Neuronal stem cell (in vitro differentiated cells): Measurements from ENCODE around the gene ANO6.

Experiments used
- DNase-seq: peaks from one replicate; pipeline ENCODE4 v3.0.0-alpha.2; 2013; ENCODE audit warnings: low spot score
- H2AFZ ChIP-seq: one replicate; pipeline ENCODE4 v1.6.1; 2013; ENCODE audit warnings: mild to moderate bottlenecking, low read length, inconsistent platforms
- H2AK5ac ChIP-seq: 2 replicates; pipeline ENCODE4 v1.6.1; 2013; ENCODE audit warnings: low read depth, mild to moderate bottlenecking, inconsistent platforms, low read length, moderate library complexity, mixed read lengths
- H2BK120ac ChIP-seq: 2 replicates; pipeline ENCODE4 v1.6.1; 2013; ENCODE audit warnings: low read depth, mild to moderate bottlenecking, inconsistent platforms, low read length, moderate library complexity, mixed read lengths
- H2BK12ac ChIP-seq: one replicate; pipeline ENCODE4 v1.6.1; 2013; ENCODE audit warnings: low read length, inconsistent platforms
- H2BK15ac ChIP-seq: 2 replicates; pipeline ENCODE4 v1.6.1; 2013; ENCODE audit warnings: mild to moderate bottlenecking, low read length, inconsistent platforms, mixed read lengths
- H2BK5ac ChIP-seq: one replicate; pipeline ENCODE4 v1.6.1; 2013; ENCODE audit warnings: inconsistent platforms, mild to moderate bottlenecking, low read length, moderate library complexity
- H3K14ac ChIP-seq: one replicate; pipeline ENCODE4 v1.6.1; 2013; ENCODE audit warnings: low read length, inconsistent platforms
- H3K18ac ChIP-seq: 2 replicates; pipeline ENCODE4 v1.6.1; 2013; ENCODE audit warnings: low read length, inconsistent platforms
- H3K23ac ChIP-seq: 2 replicates; pipeline ENCODE4 v1.6.1; 2013; ENCODE audit warnings: low read depth, mild to moderate bottlenecking, mixed read lengths, low read length, inconsistent platforms; ENCODE audit not compliant: poor library complexity
- H3K27ac ChIP-seq: replicated peaks from 3 replicates; pipeline ENCODE4 v1.5.1; 2013; ENCODE audit warnings: low read length, inconsistent platforms
- H3K27me3 ChIP-seq, 3 experiments: 2 replicates each; pipeline ENCODE4 v1.6.1; 2013; ENCODE audit warnings: low read length in 3 of 3, mild to moderate bottlenecking in 2 of 3, inconsistent platforms in 1 of 3, low read depth in 1 of 3, mixed read lengths in 1 of 3, moderate library complexity in 1 of 3; ENCODE audit not compliant: control insufficient read depth in 3 of 3, insufficient read depth in 3 of 3
- H3K36me3 ChIP-seq, 2 donors: replicated peaks in 1 of 2; 2 replicates each; pipeline ENCODE4 v1.6.1; 2013; ENCODE audit warnings: low read length in 2 of 2; ENCODE audit not compliant: control insufficient read depth in 2 of 2, insufficient read depth in 2 of 2
- H3K4ac ChIP-seq: 2 replicates; pipeline ENCODE4 v1.6.1; 2013; ENCODE audit warnings: inconsistent platforms, mild to moderate bottlenecking, low read length, moderate library complexity
- H3K4me1 ChIP-seq, 2 donors: 1 replicate in 1 of 2; 2 replicates in 1 of 2; pipeline ENCODE4 v1.6.1; 2013; ENCODE audit warnings: low read length in 2 of 2, low read depth in 1 of 2; ENCODE audit not compliant: control insufficient read depth in 2 of 2, insufficient read depth in 1 of 2
- H3K4me2 ChIP-seq: one replicate; pipeline ENCODE4 v1.6.1; 2013; ENCODE audit warnings: mild to moderate bottlenecking, low read length, inconsistent platforms; ENCODE audit not compliant: insufficient read depth, poor library complexity, severe bottlenecking
- H3K4me3 ChIP-seq, 2 donors: 2 replicates each; pipeline ENCODE4 v1.5.1; 2013; ENCODE audit warnings: low read length in 2 of 2, mild to moderate bottlenecking in 2 of 2, inconsistent platforms in 1 of 2, moderate library complexity in 1 of 2
- H3K79me1 ChIP-seq: one replicate; pipeline ENCODE4 v1.6.1; 2013; ENCODE audit warnings: low read depth, mild to moderate bottlenecking, inconsistent platforms, low read length, moderate library complexity
- H3K9ac ChIP-seq: one replicate; pipeline ENCODE4 v1.6.1; 2013; ENCODE audit warnings: mild to moderate bottlenecking, low read depth, low read length, inconsistent platforms; ENCODE audit not compliant: poor library complexity
- H3K9me3 ChIP-seq, 2 donors: replicated peaks in 1 of 2; 2 replicates each; pipeline versions ENCODE3 to v1.6.1; 2013; ENCODE audit warnings: low read length in 2 of 2, mild to moderate bottlenecking in 2 of 2, inconsistent platforms in 1 of 2, low read depth in 1 of 2, mixed read lengths in 1 of 2, moderate library complexity in 1 of 2; ENCODE audit not compliant: control insufficient read depth in 2 of 2, insufficient read depth in 1 of 2
- H4K8ac ChIP-seq: one replicate; pipeline ENCODE4 v1.6.1; 2013; ENCODE audit warnings: low read depth, mild to moderate bottlenecking, inconsistent platforms, low read length, moderate library complexity
- H4K91ac ChIP-seq: one replicate; pipeline ENCODE4 v1.6.1; 2013; ENCODE audit warnings: low read length, low read depth, mild to moderate bottlenecking, inconsistent platforms; ENCODE audit not compliant: poor library complexity
- WGBS, 2 donors: extraction: QIAGEN DNeasy Blood & Tissue Kit; methylation state at CpG; one replicate each; pipeline ENCODE4 v1.1.7; 2013; ENCODE audit warnings: missing lambda C conversion rate in 2 of 2, mixed read lengths in 1 of 2; ENCODE audit not compliant: insufficient read length in 2 of 2, insufficient replicate concordance in 1 of 2; ENCODE audit errors: extremely low coverage in 2 of 2; 5-methylcytosine and 5-hydroxymethylcytosine counted together

The ANO6 gene

GRCh38 chr12:45248095-45248494 lies 32.2 kb downstream of the ANO6 start:
- H3K23ac ChIP-seq = no peak overlapping the region
- H3K79me1 ChIP-seq = peaks cover 4% of the 10 kb centered on the region
- no peak overlapping the region for H3K4me3 ChIP-seq
- H2BK15ac ChIP-seq = no peak overlapping the region
- H3K36me3 ChIP-seq = no peaks in the 10 kb centered on the region
- H2BK12ac ChIP-seq = no peak overlapping the region
- no peak overlapping the region for H3K4ac ChIP-seq
- peaks cover 3 to 4% of the 10 kb centered on the region in 2 donors for H3K9me3 ChIP-seq
- H2BK120ac ChIP-seq = no peak overlapping the region
- WGBS, 2 donors = no CpG with 5 or more reads among the region's 1 CpG
- H2AK5ac ChIP-seq = no peak overlapping the region
- H4K91ac ChIP-seq = no peak overlapping the region
- H3K18ac ChIP-seq = no peak overlapping the region
- no peak overlapping the region for H2AFZ ChIP-seq
- no peak for DNase-seq
- no peak overlapping the region for H3K14ac ChIP-seq
- H2BK5ac ChIP-seq = no peak overlapping the region
- H3K9ac ChIP-seq = no peak overlapping the region
- peaks cover 0 to 2% of the 10 kb centered on the region in 2 donors for H3K4me1 ChIP-seq
- no peak overlapping the region for H4K8ac ChIP-seq
- H3K4me2 ChIP-seq = no peak overlapping the region
- no peaks in the 10 kb centered on the region for H3K27me3 ChIP-seq
- no peak overlapping the region for H3K27ac ChIP-seq

GRCh38 chr12:45254254-45254653 lies 38.4 kb downstream of the ANO6 start:
- no peak overlapping the region for H2BK12ac ChIP-seq
- no peak overlapping the region for H4K91ac ChIP-seq
- H3K79me1 ChIP-seq = no peaks in the 10 kb centered on the region
- no peak overlapping the region for H3K9ac ChIP-seq
- H3K4ac ChIP-seq = no peak overlapping the region
- WGBS, 2 donors = no CpG with 5 or more reads among the region's 1 CpG
- no peak overlapping the region for H2BK120ac ChIP-seq
- H3K4me2 ChIP-seq = no peak overlapping the region
- H3K36me3 ChIP-seq = no peaks in the 10 kb centered on the region
- H2AFZ ChIP-seq = no peak overlapping the region
- no peak overlapping the region for H2BK5ac ChIP-seq
- H4K8ac ChIP-seq = no peak overlapping the region
- H2AK5ac ChIP-seq = no peak overlapping the region
- peaks cover 0 to 4% of the 10 kb centered on the region in 2 donors for H3K4me1 ChIP-seq
- no peak overlapping the region for H3K14ac ChIP-seq
- H3K9me3 ChIP-seq = no peaks in the 10 kb centered on the region
- no peak overlapping the region for H3K4me3 ChIP-seq
- no peak for DNase-seq
- H2BK15ac ChIP-seq = no peak overlapping the region
- H3K27ac ChIP-seq = no peak overlapping the region
- H3K23ac ChIP-seq = no peak overlapping the region
- no peak overlapping the region for H3K18ac ChIP-seq
- no peaks in the 10 kb centered on the region for H3K27me3 ChIP-seq

GRCh38 chr12:45256721-45257120 lies 40.8 kb downstream of the ANO6 start:
- no peak overlapping the region for H2BK12ac ChIP-seq
- H3K23ac ChIP-seq = no peak overlapping the region
- no peak overlapping the region for H2AK5ac ChIP-seq
- no peak overlapping the region for H2BK120ac ChIP-seq
- no peak overlapping the region for H3K18ac ChIP-seq
- H3K27ac ChIP-seq = no peak overlapping the region
- H3K4ac ChIP-seq = no peak overlapping the region
- H3K9me3 ChIP-seq = no peaks in the 10 kb centered on the region
- H3K27me3 ChIP-seq = no peaks in the 10 kb centered on the region
- no peak for DNase-seq
- H3K79me1 ChIP-seq = no peaks in the 10 kb centered on the region
- H2BK5ac ChIP-seq = no peak overlapping the region
- no peak overlapping the region for H3K4me2 ChIP-seq
- H3K4me3 ChIP-seq = no peak overlapping the region
- H2AFZ ChIP-seq = no peak overlapping the region
- H3K36me3 ChIP-seq = no peaks in the 10 kb centered on the region
- H4K8ac ChIP-seq = no peak overlapping the region
- no peak overlapping the region for H2BK15ac ChIP-seq
- no peak overlapping the region for H3K14ac ChIP-seq
- no peak overlapping the region for H4K91ac ChIP-seq
- H3K9ac ChIP-seq = no peak overlapping the region
- H3K4me1 ChIP-seq = peaks cover 12 to 13% of the 10 kb centered on the region in 2 donors

GRCh38 chr12:45257185-45257930 lies 41.5 kb downstream of the ANO6 start:
- no peaks in the 10 kb centered on the region for H3K36me3 ChIP-seq
- no CpG with 5 or more reads among the region's 6 CpGs for WGBS, 2 donors
- H4K8ac ChIP-seq = no peak overlapping the region
- no peak overlapping the region for H2BK12ac ChIP-seq
- no peak overlapping the region for H3K14ac ChIP-seq
- no peak overlapping the region for H4K91ac ChIP-seq
- no peak overlapping the region for H2BK5ac ChIP-seq
- no peak overlapping the region for H2BK15ac ChIP-seq
- no peak overlapping the region for H3K4ac ChIP-seq
- H2BK120ac ChIP-seq = no peak overlapping the region
- H2AK5ac ChIP-seq = no peak overlapping the region
- no peak overlapping the region for H2AFZ ChIP-seq
- no peak overlapping the region for H3K27ac ChIP-seq
- H3K23ac ChIP-seq = no peak overlapping the region
- H3K9me3 ChIP-seq = no peaks in the 10 kb centered on the region
- no peak for DNase-seq
- peaks cover 12 to 13% of the 10 kb centered on the region in 2 donors for H3K4me1 ChIP-seq
- H3K9ac ChIP-seq = no peak overlapping the region
- H3K4me3 ChIP-seq = no peak overlapping the region
- no peak overlapping the region for H3K18ac ChIP-seq
- no peaks in the 10 kb centered on the region for H3K79me1 ChIP-seq
- no peak overlapping the region for H3K4me2 ChIP-seq
- H3K27me3 ChIP-seq = no peaks in the 10 kb centered on the region
